Endothelial cell of umbilical vein (primary cell): ENCODE results near the gene PPP1R18. TPM values are rescaled to one million over a fixed set of nuclear protein-coding genes. Genes with fewer than 3 reads are reported as not detected.
"Not testable (repeated sequence)": the region's sequence is repeated elsewhere in the genome, so short reads cannot be mapped to it uniquely, and the experiment has no call there.

ENCODE experiments used
- BruUV-seq: library from RNA; stranded (reverse); fragments of 400-500 nt; replicated peaks from 2 replicates; lab custom pipeline; 2021; lab: Mats Ljungman, UMichigan
- CTCF ChIA-PET: fragments of 300-600, 350-600 bp; sonication (Branson Sonifier 250); formaldehyde crosslinking; loops from one replicate; lab custom pipeline; 2021; ENCODE audit warnings: antibody characterized with exemption, inconsistent platforms; lab: Charles Lee
- POLR2A ChIA-PET: fragments of 300-600, 350-600 bp; sonication (Branson Sonifier 250); formaldehyde crosslinking; loops from one replicate; lab custom pipeline; 2021; ENCODE audit warnings: antibody characterized with exemption, inconsistent platforms; lab: Charles Lee
- DNase-seq: peaks from one replicate; pipeline ENCODE4 v3.0.0-alpha.2; 2011; ENCODE audit warnings: low read depth, low spot score
- FAIRE-seq: peaks from 2 replicates; lab custom pipeline; 2011; peaks lifted over from hg19 to GRCh38; lab: Jason Lieb, UNC
- H2AFZ ChIP-seq: 2 replicates; pipeline ENCODE4 v1.6.0; 2012; ENCODE audit warnings: low read depth, low read length, control low read depth, inconsistent platforms
- H3K27ac ChIP-seq: 2 replicates; pipeline ENCODE4 v1.5.1; 2011; ENCODE audit warnings: low read depth, mild to moderate bottlenecking, control low read depth, low read length, moderate library complexity; ENCODE audit not compliant: insufficient read depth
- H3K27me3 ChIP-seq, 2 experiments: 2 replicates each; pipeline versions ENCODE4 v1.6.0 to v1.6.1; 2011; ENCODE audit warnings: low read length in 2 of 2, mixed read lengths in 1 of 2; ENCODE audit not compliant: control insufficient read depth in 2 of 2, insufficient read depth in 2 of 2
- H3K36me3 ChIP-seq, 2 experiments: 2 replicates in 1 of 2; 3 replicates in 1 of 2; pipeline ENCODE4 v1.5.1; 2011; ENCODE audit warnings: low read length in 2 of 2, mild to moderate bottlenecking in 1 of 2, moderate library complexity in 1 of 2; ENCODE audit not compliant: control insufficient read depth in 2 of 2, insufficient read depth in 2 of 2; ENCODE audit errors: extremely low read depth in 1 of 2
- H3K4me1 ChIP-seq: 3 replicates; pipeline ENCODE4 v1.5.1; 2011; ENCODE audit warnings: mild to moderate bottlenecking, low read length; ENCODE audit not compliant: control insufficient read depth, insufficient read depth; ENCODE audit errors: extremely low read depth
- H3K4me2 ChIP-seq: 2 replicates; pipeline ENCODE4 v1.6.1; 2011; ENCODE audit warnings: low read length, control low read depth, mixed read lengths; ENCODE audit not compliant: insufficient read depth
- H3K4me3 ChIP-seq, 3 experiments: fragments of 200-600 bp in 1 of 3; sonication (generic), shearing (Covaris generic) in 1 of 3; replicated peaks in 1 of 3; 2 replicates each; pipeline ENCODE4 v1.5.1; 2011 to 2016; ENCODE audit warnings: control low read depth in 3 of 3, low read length in 3 of 3, mild to moderate bottlenecking in 2 of 3, inconsistent platforms in 1 of 3, low read depth in 1 of 3, moderate library complexity in 1 of 3; ENCODE audit not compliant: insufficient read depth in 1 of 3
- H3K79me2 ChIP-seq: 2 replicates; pipeline ENCODE4 v1.6.0; 2012; ENCODE audit warnings: low read length, inconsistent platforms; ENCODE audit not compliant: control insufficient read depth, insufficient read depth
- H3K9ac ChIP-seq: replicated peaks from 2 replicates; pipeline ENCODE3; 2011; ENCODE audit warnings: low read length, control low read depth; ENCODE audit not compliant: insufficient read depth; ENCODE audit errors: extremely low read depth
- H3K9me1 ChIP-seq: replicated peaks from 3 replicates; pipeline ENCODE4 v1.6.0; 2011; ENCODE audit warnings: mild to moderate bottlenecking, low read length; ENCODE audit not compliant: control insufficient read depth, insufficient read depth; ENCODE audit errors: extremely low read depth
- H3K9me3 ChIP-seq: replicated peaks from 2 replicates; pipeline ENCODE4 v1.5.1; 2012; ENCODE audit warnings: low read length, inconsistent platforms; ENCODE audit not compliant: control insufficient read depth, insufficient read depth
- H4K20me1 ChIP-seq: replicated peaks from 2 replicates; pipeline ENCODE3; 2011; ENCODE audit warnings: mild to moderate bottlenecking, low read length; ENCODE audit not compliant: control insufficient read depth, insufficient read depth; ENCODE audit errors: extremely low read depth
- EZH2 ChIP-seq: IDR thresholded peaks from 2 replicates; pipeline ENCODE4 v1.6.1; 2012; ENCODE audit warnings: borderline replicate concordance, low read depth, mild to moderate bottlenecking, moderate library complexity, low read length, inconsistent platforms; ENCODE audit not compliant: severe bottlenecking
- FOS ChIP-seq: IDR thresholded peaks from 2 replicates; pipeline ENCODE4 v1.6.1; 2011; ENCODE audit warnings: mild to moderate bottlenecking, low read length, moderate library complexity, borderline replicate concordance; ENCODE audit not compliant: insufficient read depth
- GATA2 ChIP-seq: IDR thresholded peaks from 2 replicates; pipeline ENCODE4 v1.7.0; 2011; ENCODE audit warnings: low read depth, mild to moderate bottlenecking, moderate library complexity, mixed read lengths, low read length; ENCODE audit not compliant: insufficient read length, insufficient read depth
- JUN ChIP-seq: IDR thresholded peaks from 2 replicates; pipeline ENCODE4 v1.6.1; 2011; ENCODE audit warnings: borderline replicate concordance, low read depth; ENCODE audit not compliant: insufficient read length, insufficient read depth
- POLR2A ChIP-seq: IDR thresholded peaks from 2 replicates; pipeline ENCODE4 v1.6.1; 2012; ENCODE audit warnings: low read depth, mild to moderate bottlenecking, control low read depth, low read length
- POLR2AphosphoS5 ChIP-seq: IDR thresholded peaks from 2 replicates; pipeline ENCODE4 v1.6.1; 2012; ENCODE audit warnings: low read depth, mild to moderate bottlenecking, control low read depth, low read length, moderate library complexity; ENCODE audit not compliant: insufficient read depth
- dilution Hi-C: fragments of 300-500 bp; cut with MboI; formaldehyde crosslinking; loops from one replicate; pipeline ENCODE4 v1.15.0; 2019; ENCODE audit warnings: low sequenced_read_pairs; ENCODE audit not compliant: extremely low pct_ligation_motif_present
- intact Hi-C: fragments of 100-400 bp; cut with micrococcal nuclease; formaldehyde crosslinking; loops from one replicate; pipeline ENCODE4 v1.10.0; 2022
- polyA plus RNA-seq, 4 experiments: library from polyadenylated mRNA; depleted of rRNA in 3 of 4; stranded (reverse) in 3 of 4; unstranded in 1 of 4; fragments of >200 nt; gene quantifications; 2 replicates each; pipeline versions ENCODE4 v1.2.1 to v1.2.3, GENCODE V29; 2011 to 2012; ENCODE audit warnings: missing spikeins in 1 of 4
- total RNA-seq: library from RNA; stranded (reverse); gene quantifications from 2 replicates; pipeline ENCODE4 v1.2.3, GENCODE V29; 2021
- TF ChIP-seq, protein P1 (sequence below), 2 donors: IDR thresholded peaks; 1 replicate in 1 of 2; 2 replicates in 1 of 2; pipeline ENCODE4 v1.5.1; 2011; ENCODE audit warnings: low read length in 2 of 2, mild to moderate bottlenecking in 2 of 2, moderate library complexity in 2 of 2, control low read depth in 1 of 2, inconsistent platforms in 1 of 2, low read depth in 1 of 2; ENCODE audit not compliant: insufficient read depth in 1 of 2; ENCODE audit errors: extremely low read depth in 1 of 2

Gene PPP1R18
- total and polyA plus RNA-seq, 2 donors (not counting 3 experiments of a cell fraction or from before 2014, with no cell fraction given) = 136 to 173 TPM

DNA sequence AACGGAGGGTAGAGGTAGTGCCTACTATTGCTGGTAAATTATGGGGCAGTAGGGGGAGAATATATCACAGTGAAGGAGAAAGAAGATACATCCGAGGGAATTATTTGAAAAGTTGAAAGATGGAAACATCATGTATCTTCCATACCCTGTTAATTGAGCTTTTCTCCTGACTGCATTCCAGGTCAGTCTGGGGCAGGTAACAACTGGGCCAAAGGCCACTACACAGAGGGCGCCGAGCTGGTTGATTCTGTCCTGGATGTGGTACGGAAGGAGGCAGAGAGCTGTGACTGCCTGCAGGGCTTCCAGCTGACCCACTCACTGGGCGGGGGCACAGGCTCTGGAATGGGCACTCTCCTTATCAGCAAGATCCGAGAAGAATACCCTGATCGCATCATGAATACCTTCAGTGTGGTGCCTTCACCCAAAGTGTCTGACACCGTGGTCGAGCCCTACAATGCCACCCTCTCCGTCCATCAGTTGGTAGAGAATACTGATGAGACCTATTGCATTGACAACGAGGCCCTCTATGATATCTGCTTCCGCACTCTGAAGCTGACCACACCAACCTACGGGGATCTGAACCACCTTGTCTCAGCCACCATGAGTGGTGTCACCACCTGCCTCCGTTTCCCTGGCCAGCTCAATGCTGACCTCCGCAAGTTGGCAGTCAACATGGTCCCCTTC is 36.9 kb upstream of the PPP1R18 start:
- FAIRE-seq, DNase-seq, BruUV-seq, H3K27ac ChIP-seq, H3K9me1 ChIP-seq, H3K9me3 ChIP-seq, H3K27me3 ChIP-seq, H4K20me1 ChIP-seq, H2AFZ ChIP-seq, dilution Hi-C loops, intact Hi-C loops: not testable (repeated sequence)
- Histone ChIP-seq H3K79me2 (peaks cover 60% of the 10 kb centered on the region), H3K9ac (peak overlapping the region; percentile 55), H3K36me3 (peaks cover 16 to 31% of the 10 kb centered on the region in 2 experiments), H3K4me1 (peaks cover 33% of the 10 kb centered on the region), H3K4me3 (peak overlapping the region in 1 of 3 experiments; percentile 76), H3K4me2 (peak overlapping the region; percentile 89)
- peak; percentile 39 for TF ChIP-seq POLR2A
- CTCF ChIA-PET = interaction anchor here (0.6 to 9.2 kb wide), 17 partner anchors 8 to 364 kb away, joined by 3 to 296 read pairs (median 5); partner anchors contain the start of genes FLOT1, NRM and VARS2
- POLR2A ChIA-PET = interaction anchor here (3.0 kb wide), 1 partner anchor 43 kb away, joined by 34 read pairs; no protein-coding TSS in a partner anchor

DNA sequence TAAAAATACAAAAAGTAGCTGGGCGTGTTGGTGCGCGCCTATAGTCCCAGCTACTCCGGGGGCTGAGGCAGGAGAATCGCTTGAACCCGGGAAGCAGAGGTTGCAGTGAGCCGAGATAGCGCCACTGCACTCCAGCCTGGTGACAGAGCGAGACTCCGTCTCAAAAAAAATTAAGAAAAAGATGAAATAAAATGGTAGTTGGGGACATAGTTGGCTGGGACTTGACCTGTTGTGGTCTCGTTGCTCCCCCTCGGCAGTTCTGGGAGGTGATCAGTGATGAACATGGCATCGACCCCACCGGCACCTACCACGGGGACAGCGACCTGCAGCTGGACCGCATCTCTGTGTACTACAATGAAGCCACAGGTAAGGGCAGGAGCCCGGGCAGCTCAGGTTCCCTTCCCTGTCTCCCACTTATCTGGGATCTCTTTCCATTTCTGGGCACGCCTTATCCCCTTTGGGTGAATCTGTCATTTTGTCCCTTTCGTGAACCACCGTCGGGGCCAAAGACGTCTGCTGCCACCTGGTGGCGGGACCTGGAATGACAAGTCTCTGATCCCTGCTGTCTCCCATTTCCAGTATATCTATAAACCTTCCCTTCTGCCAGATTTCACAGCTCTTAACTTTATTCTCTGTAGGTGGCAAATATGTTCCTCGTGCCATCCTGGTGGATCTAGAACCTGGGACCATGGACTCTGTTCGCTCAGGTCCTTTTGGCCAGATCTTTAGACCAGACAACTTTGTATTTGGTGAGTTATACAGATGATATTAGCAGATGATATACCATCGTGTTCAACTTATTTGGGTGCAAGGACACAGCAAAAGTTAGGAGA is 36.1 kb upstream of the PPP1R18 start:
- no peaks in the 10 kb centered on the region for H3K9me1 ChIP-seq
- TF ChIP-seq POLR2AphosphoS5 = peak; percentile 36
- TF ChIP-seq, protein P1, sequence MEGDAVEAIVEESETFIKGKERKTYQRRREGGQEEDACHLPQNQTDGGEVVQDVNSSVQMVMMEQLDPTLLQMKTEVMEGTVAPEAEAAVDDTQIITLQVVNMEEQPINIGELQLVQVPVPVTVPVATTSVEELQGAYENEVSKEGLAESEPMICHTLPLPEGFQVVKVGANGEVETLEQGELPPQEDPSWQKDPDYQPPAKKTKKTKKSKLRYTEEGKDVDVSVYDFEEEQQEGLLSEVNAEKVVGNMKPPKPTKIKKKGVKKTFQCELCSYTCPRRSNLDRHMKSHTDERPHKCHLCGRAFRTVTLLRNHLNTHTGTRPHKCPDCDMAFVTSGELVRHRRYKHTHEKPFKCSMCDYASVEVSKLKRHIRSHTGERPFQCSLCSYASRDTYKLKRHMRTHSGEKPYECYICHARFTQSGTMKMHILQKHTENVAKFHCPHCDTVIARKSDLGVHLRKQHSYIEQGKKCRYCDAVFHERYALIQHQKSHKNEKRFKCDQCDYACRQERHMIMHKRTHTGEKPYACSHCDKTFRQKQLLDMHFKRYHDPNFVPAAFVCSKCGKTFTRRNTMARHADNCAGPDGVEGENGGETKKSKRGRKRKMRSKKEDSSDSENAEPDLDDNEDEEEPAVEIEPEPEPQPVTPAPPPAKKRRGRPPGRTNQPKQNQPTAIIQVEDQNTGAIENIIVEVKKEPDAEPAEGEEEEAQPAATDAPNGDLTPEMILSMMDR (IDR thresholded peaks at IDR 0.05; ENCODE audit: extremely low read depth in 1 of 2, insufficient read depth in 1 of 2, low read depth in 1 of 2, low read length in 2 of 2) = peak; percentile 83 to 87
- TF ChIP-seq FOS = no peak
- TF ChIP-seq JUN = no peak
- peak; percentile 76 for TF ChIP-seq POLR2A
- TF ChIP-seq GATA2 = no peak
- no peak for TF ChIP-seq EZH2
- peak overlapping the region; percentile 79 for H3K9ac ChIP-seq
- dilution Hi-C loops = no loop called here
- peak overlapping the region in 2 of 3 experiments; percentile 76 to 94 for H3K4me3 ChIP-seq
- ChIA-PET CTCF (interaction anchor here (0.6 to 9.2 kb wide), 22 partner anchors 9 to 365 kb away, joined by 3 to 296 read pairs (median 5); partner anchors contain the start of genes DHX16, FLOT1, NRM and VARS2), POLR2A (interaction anchor here (1.6 to 3.0 kb wide), 2 partner anchors 22 to 42 kb away, joined by 3 to 34 read pairs; partner anchors contain the start of gene IER3)
- no peaks in the 10 kb centered on the region for H3K27me3 ChIP-seq
- H2AFZ ChIP-seq = no peak overlapping the region
- FAIRE-seq (peak; percentile 87), DNase-seq (peak; percentile 82)
- H3K36me3 ChIP-seq = peaks cover 16 to 31% of the 10 kb centered on the region in 2 experiments
- intact Hi-C loops = loop anchor here (1.0 kb wide), 1 partner anchor 43 kb away; no protein-coding TSS in a partner anchor
- H3K27ac ChIP-seq = no peak overlapping the region
- H3K4me2 ChIP-seq = peak overlapping the region; percentile 89
- H3K79me2 ChIP-seq = peaks cover 60% of the 10 kb centered on the region
- H3K9me3 ChIP-seq = no peaks in the 10 kb centered on the region
- peaks cover 37% of the 10 kb centered on the region for H3K4me1 ChIP-seq
- BruUV-seq = no TSS peak
- H4K20me1 ChIP-seq = peaks cover 7% of the 10 kb centered on the region
